ENCODE measurements around the gene DCST2. TPM values are rescaled to one million over a fixed set of nuclear protein-coding genes. Genes with fewer than 3 reads are reported as not detected.

DCST2 gene
- total and polyA plus RNA-seq, 10 of the 15 experiments (the other 5 are each of a cell fraction or from before 2014, with no cell fraction given), result 0.33 to 0.41 (median 0.36) TPM; not detected in 7

- no peak for TF ChIP-seq IRF3 (IDR thresholded peaks at IDR 0.05)
Measured at GRCh38 chr1:154998818-154999570, 34.6 kb downstream of the DCST2 start (continued).

- peaks cover 12% of the 10 kb centered on the region for H3K4me1 ChIP-seq (ENCODE audit: control insufficient read depth, insufficient read depth, low read length)
- no peaks in the 10 kb centered on the region for H3K27me3 ChIP-seq (replicated peaks in 1 of 2; ENCODE audit: control insufficient read depth in 2 of 2, insufficient read depth in 2 of 2, low read length in 1 of 2)
- no peak for DNase-seq (ENCODE audit: low read depth, low spot score)
- no peaks in the 10 kb centered on the region for H3K9me3 ChIP-seq (replicated peaks; ENCODE audit: control insufficient read depth, insufficient read depth, low read length)
- no peak overlapping the region for H3K27ac ChIP-seq (ENCODE audit: control insufficient read depth, insufficient read depth)
- peaks cover 11% of the 10 kb centered on the region for H3K79me2 ChIP-seq (ENCODE audit: control insufficient read depth, insufficient read depth, low read length)
- H2AFZ ChIP-seq (ENCODE audit: control insufficient read depth, low read depth, low read length), result no peak overlapping the region
- RAD21 ChIA-PET (ENCODE audit: unreplicated experiment), result interaction anchor here (0.7 to 3.0 kb wide), 19 partner anchors 14 to 519 kb away, joined by 3 to 24 read pairs (median 4); partner anchors contain the start of genes ADAM15, FLAD1, PBXIP1 and PMVK
- BruUV-seq (replicated peaks), result no TSS peak
- in situ Hi-C loops (cut with MboI), result no loop called here
- CTCF ChIA-PET, result interaction anchor here (0.6 to 11.0 kb wide), 26 partner anchors 9 to 777 kb away, joined by 3 to 226 read pairs (median 4); partner anchors contain the start of genes CKS1B, FLAD1, KCNN3 and KRTCAP2
- no peaks in the 10 kb centered on the region for H3K36me3 ChIP-seq (ENCODE audit: control insufficient read depth in 2 of 2, insufficient read depth in 2 of 2, low read length in 1 of 2)
- SMC1A ChIA-PET (ENCODE audit: uncharacterized antibody, unreplicated experiment), result interaction anchor here (0.6 to 8.1 kb wide), 9 partner anchors 10 to 46 kb away, joined by 3 to 69 read pairs (median 5); partner anchors contain the start of genes CKS1B, FLAD1, PYGO2 and SHC1
- FAIRE-seq, result peak; percentile 56
- ATAC-seq, result no peak
- no peaks in the 10 kb centered on the region for H4K20me1 ChIP-seq (ENCODE audit: control insufficient read depth, insufficient read depth)
- intact Hi-C loops (cut with micrococcal nuclease; ENCODE audit: unreplicated experiment), result loop anchor here (2.0 kb wide), 1 partner anchor 15 kb away; the partner anchor contains the start of gene FLAD1
- H3K9ac ChIP-seq (ENCODE audit: control insufficient read depth, insufficient read depth, low read length), result no peak overlapping the region; the same call in 1 of the 2 replicates
- H3K4me3 ChIP-seq, result peak overlapping the region; percentile 89; the same call in 1 of the 2 replicates
- TF ChIP-seq FOXK2 (IDR thresholded peaks at IDR 0.05) (no peak), CTCF (IDR thresholded peaks at IDR 0.05 in 2 of 3, conservative IDR thresholded peaks at IDR 0.05 in 1 of 3; ENCODE audit: control insufficient read depth in 2 of 3, extremely low read depth in 1 of 3, insufficient read depth in 1 of 3, low read depth in 3 of 3, low read length in 3 of 3) (peak in 2 of 3 experiments; percentile 19; a peak in 3 of 6 replicates)
- 85% methylated on average over 15 of the region's 16 CpGs for WGBS (ENCODE audit: insufficient coverage, insufficient replicate concordance, low lambda C conversion rate, missing lambda C conversion rate)
- peak overlapping the region; percentile 94 for H3K4me2 ChIP-seq (ENCODE audit: control insufficient read depth, insufficient read depth)
- POLR2A ChIA-PET, result interaction anchor here (0.6 to 3.4 kb wide), 11 partner anchors 14 to 442 kb away, joined by 3 to 36 read pairs (median 5); partner anchors contain the start of genes CKS1B, FLAD1, PBXIP1 and PYGO2
Measured at GRCh38 chr1:154998201-154998780, 35.3 kb downstream of the DCST2 start.
